ENCODE results near the gene DLGAP4. TPM values are rescaled to one million over a fixed set of nuclear protein-coding genes. Genes with fewer than 3 reads are reported as not detected.

Gene DLGAP4
- total and polyA plus RNA-seq, 2 of the 8 experiments (the other 6 are each of a cell fraction or from before 2014, with no cell fraction given): 41.2 to 57.2 TPM

DNA sequence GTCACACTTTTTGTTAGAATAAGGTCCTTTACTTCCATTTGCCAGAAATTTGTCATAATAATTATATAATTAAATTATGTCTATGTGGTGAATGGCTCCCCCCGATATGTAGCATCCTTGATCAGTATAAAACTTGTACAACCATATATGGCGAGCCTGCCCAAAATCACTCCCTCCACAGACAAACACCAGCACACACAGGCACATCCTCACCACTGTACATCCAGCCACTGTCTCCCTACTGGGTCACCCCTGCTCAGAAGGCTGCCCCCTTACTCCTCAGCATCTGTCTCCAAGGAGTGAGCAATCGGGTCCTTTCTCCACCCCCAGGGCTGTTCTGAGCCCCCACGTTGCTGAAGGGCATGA, 148.2 kb downstream of the DLGAP4 start:
- Histone ChIP-seq H4K91ac (replicated peaks; ENCODE audit: insufficient read length, low read length) (peak overlapping the region; percentile 70), H3K9me3 (ENCODE audit: insufficient read depth in 2 of 2, low read depth in 1 of 2, low read length in 1 of 2) (no peaks in the 10 kb centered on the region), H2BK5ac (ENCODE audit: low read depth, low read length) (no peak overlapping the region), H4K5ac (ENCODE audit: insufficient read length, low read depth, low read length) (no peak overlapping the region), H2BK15ac (ENCODE audit: low read length) (no peak overlapping the region), H3K23ac (ENCODE audit: insufficient read length) (no peak overlapping the region), H3K18ac (ENCODE audit: extremely low read depth, low read length) (peak overlapping the region; percentile 64), H4K8ac (ENCODE audit: extremely low read depth, insufficient read depth, low read length) (peak overlapping the region; percentile 62), H2AFZ (ENCODE audit: low read length) (no peak overlapping the region; the same call in 1 of the 2 replicates), H3K9ac (replicated peaks in 1 of 4; ENCODE audit: extremely low read depth in 1 of 4, low read depth in 3 of 4, low read length in 3 of 4) (peak overlapping the region in 2 of 4 experiments; percentile 28 to 36; a peak in 1 of 7 replicates), H3K4me2 (ENCODE audit: insufficient read depth in 1 of 2, low read depth in 2 of 2, low read length in 2 of 2) (peak overlapping the region; percentile 41 to 49), H3K27me3 (replicated peaks in 1 of 4; ENCODE audit: control insufficient read depth in 3 of 4, extremely low read depth in 1 of 4, insufficient read depth in 3 of 4, low read length in 3 of 4) (no peaks in the 10 kb centered on the region), H3K56ac (replicated peaks; ENCODE audit: insufficient read length, low read depth, low read length) (no peak overlapping the region), H3K23me2 (ENCODE audit: low read depth, low read length) (no peaks in the 10 kb centered on the region; the same call in 1 of the 2 replicates), H4K20me1 (replicated peaks in 1 of 2; ENCODE audit: control insufficient read depth in 1 of 2, insufficient read depth in 2 of 2, low read length in 2 of 2) (no peaks in the 10 kb centered on the region), H3K79me2 (ENCODE audit: control insufficient read depth in 1 of 2, insufficient read depth in 2 of 2, low read length in 2 of 2) (no peaks in the 10 kb centered on the region), H2BK12ac (ENCODE audit: low read depth, low read length) (peak overlapping the region; percentile 53), H3K79me1 (ENCODE audit: low read depth, low read length) (no peaks in the 10 kb centered on the region), H2BK120ac (replicated peaks; ENCODE audit: low read depth, low read length) (no peak overlapping the region), H3K4me3 (ENCODE audit: extremely low read depth in 1 of 4, insufficient read depth in 2 of 4, low read depth in 3 of 4, low read length in 4 of 4) (no peak overlapping the region), H3K27ac (ENCODE audit: low read depth, low read length) (no peak overlapping the region), H3K36me3 (ENCODE audit: control insufficient read depth in 2 of 4, insufficient read depth in 4 of 4, low read length in 3 of 4) (no peaks in the 10 kb centered on the region), H2BK20ac (ENCODE audit: low read length) (peak overlapping the region; percentile 43; the same call in 1 of the 2 replicates), H3K4me1 (replicated peaks in 1 of 4; ENCODE audit: control insufficient read depth in 3 of 4, insufficient read depth in 4 of 4, low read length in 3 of 4) (peaks cover 3 to 12% (median 9%) of the 10 kb centered on the region in 4 experiments), H3K14ac (ENCODE audit: insufficient read length) (no peak overlapping the region), H2AK5ac (ENCODE audit: low read depth, low read length) (peak overlapping the region; percentile 83; the same call in 1 of the 2 replicates), H3K4ac (replicated peaks; ENCODE audit: insufficient read length, low read depth, low read length) (no peak overlapping the region)
- TF ChIP-seq RNF2 (IDR thresholded peaks at IDR 0.05; ENCODE audit: borderline replicate concordance, low read depth, low read length, missing control alignments, poor library complexity, severe bottlenecking) (no peak), JUND (IDR thresholded peaks at IDR 0.05; ENCODE audit: low read length) (no peak), TAF1 (IDR thresholded peaks at IDR 0.05; ENCODE audit: low read depth, low read length) (no peak), SRF (IDR thresholded peaks at IDR 0.05; ENCODE audit: low read depth, low read length) (no peak), KDM1A (IDR thresholded peaks at IDR 0.05; ENCODE audit: borderline replicate concordance, low read length) (no peak), SIN3A (conservative IDR thresholded peaks at IDR 0.05 in 1 of 2, IDR thresholded peaks at IDR 0.05 in 1 of 2; ENCODE audit: low read depth in 1 of 2, low read length in 2 of 2) (no peak), TCF12 (IDR thresholded peaks at IDR 0.05; ENCODE audit: low read depth, low read length) (no peak), NRF1 (IDR thresholded peaks at IDR 0.05; ENCODE audit: low read depth, low read length) (no peak), SP1 (IDR thresholded peaks at IDR 0.05; ENCODE audit: low read depth, low read length) (no peak), RFX5 (IDR thresholded peaks at IDR 0.05; ENCODE audit: borderline replicate concordance, low read depth, low read length) (no peak), SAP30 (IDR thresholded peaks at IDR 0.05; ENCODE audit: insufficient read depth, insufficient replicate concordance, low read length) (no peak)
- TF ChIP-seq, protein P1, sequence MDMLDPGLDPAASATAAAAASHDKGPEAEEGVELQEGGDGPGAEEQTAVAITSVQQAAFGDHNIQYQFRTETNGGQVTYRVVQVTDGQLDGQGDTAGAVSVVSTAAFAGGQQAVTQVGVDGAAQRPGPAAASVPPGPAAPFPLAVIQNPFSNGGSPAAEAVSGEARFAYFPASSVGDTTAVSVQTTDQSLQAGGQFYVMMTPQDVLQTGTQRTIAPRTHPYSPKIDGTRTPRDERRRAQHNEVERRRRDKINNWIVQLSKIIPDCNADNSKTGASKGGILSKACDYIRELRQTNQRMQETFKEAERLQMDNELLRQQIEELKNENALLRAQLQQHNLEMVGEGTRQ (IDR thresholded peaks at IDR 0.05; ENCODE audit: low read length): no peak
- POLR2A ChIA-PET (ENCODE audit: partially characterized antibody): interaction anchor here (1.1 kb wide), 1 partner anchor 38 kb away, joined by 3 read pairs; no protein-coding TSS in a partner anchor
- DNase-seq (ENCODE audit: low read depth in 1 of 2, low spot score in 2 of 2) (no peak), FAIRE-seq (no peak)
- 69% methylated on average over 4 of the region's 4 CpGs; no CpG with 5 or more reads in 1 of the 2 experiments for WGBS, 2 experiments (ENCODE audit: extremely low coverage in 1 of 2, insufficient coverage in 1 of 2, insufficient read length in 1 of 2, insufficient replicate concordance in 2 of 2, low coverage in 1 of 2, low lambda C conversion rate in 2 of 2, missing lambda C conversion rate in 1 of 2)
- CTCF ChIA-PET (ENCODE audit: partially characterized antibody): interaction anchor here (0.6 to 5.9 kb wide), 3 partner anchors 15 to 263 kb away, joined by 3 to 29 read pairs (median 3); no protein-coding TSS in a partner anchor

All from H1 (cell line).